GM12892 (cell line): Measurements from ENCODE around the gene TMEM98.
"Not testable (repeated sequence)": the region's sequence is repeated elsewhere in the genome, so short reads cannot be mapped to it uniquely, and the experiment has no call there.

Source experiments
- DNase-seq: peaks from one replicate; pipeline ENCODE4 v3.0.0; 2011; ENCODE audit not compliant: insufficient read length
- FAIRE-seq: peaks from 2 replicates; lab custom pipeline; 2011; peaks lifted over from hg19 to GRCh38; lab: Jason Lieb, UNC
- POLR2A ChIP-seq: IDR thresholded peaks from 2 replicates; pipeline ENCODE4 v1.6.1; 2011; ENCODE audit warnings: low read depth, low read length, control low read depth
- POLR2AphosphoS5 ChIP-seq: IDR thresholded peaks from 2 replicates; pipeline ENCODE4 v1.6.1; 2011; ENCODE audit warnings: low read depth, low read length, control low read depth
- TAF1 ChIP-seq: IDR thresholded peaks from 2 replicates; pipeline ENCODE4 v1.6.1; 2011; ENCODE audit warnings: low read depth, mild to moderate bottlenecking, control low read depth, low read length, borderline replicate concordance

TMEM98 gene

DNA sequence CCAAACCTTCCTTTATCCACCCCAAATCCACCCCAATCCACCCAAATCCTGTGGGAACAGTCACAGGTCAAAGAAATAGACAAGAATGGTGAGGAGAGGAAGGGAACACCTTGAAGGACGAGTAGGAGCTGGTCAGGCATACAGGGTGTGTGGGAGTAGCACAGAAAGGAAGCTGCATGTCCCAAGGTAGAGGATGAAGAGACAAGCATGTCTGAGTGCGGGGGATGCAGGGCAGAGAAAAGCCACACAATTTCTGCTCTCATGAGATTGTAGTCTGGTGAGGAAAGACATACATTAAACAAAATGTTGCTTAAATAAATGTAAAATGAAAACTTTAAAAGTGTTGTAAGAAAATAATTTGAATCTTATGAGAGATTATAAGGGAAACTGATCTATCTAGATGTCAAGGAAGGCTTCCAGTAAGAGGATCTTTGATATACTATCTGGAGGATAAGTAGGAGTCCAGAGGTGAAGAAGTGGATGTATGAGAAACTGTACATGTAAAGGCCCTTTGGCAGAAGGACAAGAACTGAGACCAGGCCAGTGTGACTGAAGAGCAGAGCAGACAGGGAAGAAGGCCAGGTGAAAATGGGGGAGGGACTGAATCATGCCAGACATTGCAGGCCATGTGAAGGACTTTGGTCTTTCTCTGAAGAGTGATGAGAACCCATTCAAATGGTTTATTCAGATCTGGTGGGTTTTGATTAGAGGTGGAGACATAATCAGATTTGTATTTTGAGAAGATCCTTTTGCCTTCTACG lies 18.6 kb downstream of the TMEM98 start:
- DNase-seq (no peak), FAIRE-seq (no peak)

DNA sequence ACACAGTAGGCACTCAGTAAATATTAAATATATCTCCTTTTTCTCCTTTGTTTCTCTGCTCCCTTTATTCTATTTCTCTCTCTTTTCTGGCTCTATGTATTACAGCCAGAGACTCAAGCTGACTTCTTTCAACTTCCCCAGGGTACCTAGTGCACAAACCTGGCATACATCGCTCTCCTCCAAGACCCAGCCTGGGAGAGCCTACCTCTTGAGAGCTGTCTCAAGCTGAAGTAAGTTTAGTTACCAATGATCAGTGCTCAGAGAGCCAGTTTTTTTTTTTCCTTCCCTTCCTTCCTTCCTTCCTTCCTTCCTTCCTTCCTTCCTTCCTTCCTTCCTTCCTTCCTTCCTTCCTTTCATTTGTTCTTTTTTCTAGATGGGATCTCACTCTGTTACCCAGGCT lies 19.8 kb downstream of the TMEM98 start:
- DNase-seq (no peak), FAIRE-seq (no peak)
- TF ChIP-seq TAF1 = no peak
- no peak for TF ChIP-seq POLR2A
- no peak for TF ChIP-seq POLR2AphosphoS5

More for the DNA sequence above, 18.6 kb downstream of the TMEM98 start:
- TF ChIP-seq POLR2AphosphoS5 (no peak), TAF1 (no peak), POLR2A (no peak)

DNA sequence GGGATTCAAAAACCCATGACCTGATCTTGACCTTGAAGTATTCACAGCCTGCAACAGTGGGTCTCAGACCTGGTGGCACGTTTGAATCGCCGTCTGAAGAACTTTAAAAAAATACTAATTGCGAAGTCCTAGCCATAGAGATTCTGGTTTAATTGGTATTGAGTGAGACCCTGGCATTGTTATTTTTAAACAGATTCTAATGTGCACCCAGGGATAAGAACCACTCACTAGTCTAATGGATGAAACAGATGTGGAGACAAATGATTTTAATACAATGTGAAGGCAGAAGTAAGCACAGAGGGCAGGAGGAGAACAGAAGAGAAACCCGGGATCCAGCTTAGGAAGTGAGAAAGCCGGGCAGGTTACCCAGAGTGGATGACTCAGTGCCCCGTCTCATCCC lies 21.2 kb downstream of the TMEM98 start:
- DNase-seq = no peak
- TF ChIP-seq POLR2A (no peak), POLR2AphosphoS5 (no peak), TAF1 (no peak)
- FAIRE-seq = no peak

DNA sequence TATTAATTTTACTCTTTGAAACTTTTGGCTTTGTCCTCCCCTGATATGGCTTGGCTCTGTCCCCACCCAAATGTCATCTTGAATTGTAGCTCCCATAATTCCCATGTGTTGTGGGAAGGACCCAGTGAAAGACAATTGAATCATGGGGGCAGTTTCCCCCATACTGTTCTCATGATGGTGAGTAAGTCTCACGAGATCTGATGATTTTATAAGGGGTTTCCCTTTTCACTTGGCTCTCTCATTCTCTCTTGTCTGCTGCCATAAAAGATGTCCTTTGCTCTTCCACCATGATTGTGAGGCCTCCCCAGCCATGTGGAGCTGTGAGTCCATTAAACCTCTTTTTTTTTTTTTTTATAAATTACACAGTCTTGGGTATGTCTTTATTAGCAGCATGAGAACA lies 24.5 kb downstream of the TMEM98 start:
- not testable (repeated sequence) for DNase-seq, FAIRE-seq

DNA sequence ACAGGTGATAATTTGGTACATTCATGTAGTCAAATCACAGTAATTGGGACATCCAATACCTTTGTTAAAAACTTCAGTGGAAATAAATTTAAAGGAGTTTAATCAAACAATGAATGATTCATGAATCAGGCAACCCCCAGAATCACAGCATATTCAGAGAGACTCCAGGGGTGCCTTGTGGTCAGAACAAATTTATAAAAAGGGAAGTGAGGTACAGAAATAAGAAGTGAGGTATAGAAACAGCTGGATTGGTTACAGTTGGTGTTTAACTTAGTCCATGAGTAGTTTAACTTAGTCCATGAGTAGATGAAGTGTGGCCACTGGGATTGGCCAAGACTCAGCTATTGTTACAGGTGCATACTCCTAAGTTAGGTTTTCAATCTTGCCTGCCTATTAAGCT lies 25.1 kb downstream of the TMEM98 start:
- FAIRE-seq (no peak), DNase-seq (no peak)
- TF ChIP-seq TAF1 = no peak
- no peak for TF ChIP-seq POLR2A
- no peak for TF ChIP-seq POLR2AphosphoS5

DNA sequence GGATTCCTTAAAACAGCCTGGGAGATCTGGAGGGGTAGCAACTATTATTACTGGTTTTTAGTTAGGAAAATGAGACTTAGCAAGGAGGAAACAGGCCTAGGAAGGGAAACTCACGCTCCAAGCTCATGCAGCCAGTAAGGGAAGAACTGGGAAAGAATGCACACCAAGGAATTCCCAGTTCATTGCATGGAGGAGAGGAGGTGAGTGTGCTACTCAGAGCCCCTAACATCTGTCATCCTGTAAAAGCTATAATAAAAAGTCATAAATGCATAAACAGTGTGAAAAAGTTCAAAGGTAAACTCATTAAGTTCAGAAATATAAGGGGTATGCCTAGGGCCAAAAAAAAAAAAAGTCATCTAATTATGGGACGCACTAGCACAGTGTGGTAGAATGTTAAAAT lies 25.9 kb downstream of the TMEM98 start:
- no peak for DNase-seq

DNA sequence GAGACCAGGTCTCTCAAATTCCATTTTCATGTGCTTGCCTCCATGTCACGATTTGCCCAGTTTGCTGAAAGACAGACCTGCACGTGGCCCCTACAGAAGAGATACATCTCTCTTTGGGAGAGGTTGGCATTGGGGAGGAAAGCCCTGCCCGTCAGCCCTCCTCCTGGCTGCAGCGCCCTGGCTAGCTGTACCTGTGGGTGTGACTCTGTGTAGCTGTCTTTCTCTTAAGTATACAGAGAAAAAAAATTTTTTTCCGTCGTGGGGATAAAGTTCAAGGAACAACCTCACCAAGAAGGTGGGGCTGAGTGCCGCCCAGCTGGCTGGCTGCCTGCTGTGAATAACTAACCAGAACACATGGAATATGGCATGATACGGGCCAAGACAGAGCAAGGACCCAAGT lies 26.5 kb downstream of the TMEM98 start:
- DNase-seq = no peak
- FAIRE-seq = no peak
- TF ChIP-seq POLR2AphosphoS5 (no peak), POLR2A (no peak), TAF1 (no peak)

More for the DNA sequence above, 25.9 kb downstream of the TMEM98 start:
- TF ChIP-seq POLR2AphosphoS5 (no peak), TAF1 (no peak), POLR2A (no peak)
- FAIRE-seq = no peak

DNA sequence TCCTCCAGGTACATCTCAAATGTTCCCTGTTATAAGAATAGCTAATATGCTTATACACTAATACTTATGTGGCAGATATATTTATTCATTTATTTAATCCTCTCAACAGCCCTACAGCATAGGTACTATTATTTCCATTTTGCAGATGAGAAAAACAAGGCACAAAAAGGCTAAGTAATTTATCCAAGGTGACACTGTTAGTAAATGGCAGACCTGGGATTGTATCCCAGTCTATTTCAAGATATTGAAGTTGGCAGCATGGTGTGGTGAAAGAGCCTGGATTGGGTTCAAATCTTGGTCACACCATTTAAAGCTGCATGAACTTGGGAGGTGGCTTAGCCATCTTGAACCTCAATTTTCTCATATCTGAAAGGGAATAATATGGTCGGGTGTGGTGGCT lies 27.2 kb downstream of the TMEM98 start:
- TF ChIP-seq POLR2AphosphoS5 (no peak), POLR2A (no peak), TAF1 (no peak)
- no peak for DNase-seq
- FAIRE-seq = no peak

DNA sequence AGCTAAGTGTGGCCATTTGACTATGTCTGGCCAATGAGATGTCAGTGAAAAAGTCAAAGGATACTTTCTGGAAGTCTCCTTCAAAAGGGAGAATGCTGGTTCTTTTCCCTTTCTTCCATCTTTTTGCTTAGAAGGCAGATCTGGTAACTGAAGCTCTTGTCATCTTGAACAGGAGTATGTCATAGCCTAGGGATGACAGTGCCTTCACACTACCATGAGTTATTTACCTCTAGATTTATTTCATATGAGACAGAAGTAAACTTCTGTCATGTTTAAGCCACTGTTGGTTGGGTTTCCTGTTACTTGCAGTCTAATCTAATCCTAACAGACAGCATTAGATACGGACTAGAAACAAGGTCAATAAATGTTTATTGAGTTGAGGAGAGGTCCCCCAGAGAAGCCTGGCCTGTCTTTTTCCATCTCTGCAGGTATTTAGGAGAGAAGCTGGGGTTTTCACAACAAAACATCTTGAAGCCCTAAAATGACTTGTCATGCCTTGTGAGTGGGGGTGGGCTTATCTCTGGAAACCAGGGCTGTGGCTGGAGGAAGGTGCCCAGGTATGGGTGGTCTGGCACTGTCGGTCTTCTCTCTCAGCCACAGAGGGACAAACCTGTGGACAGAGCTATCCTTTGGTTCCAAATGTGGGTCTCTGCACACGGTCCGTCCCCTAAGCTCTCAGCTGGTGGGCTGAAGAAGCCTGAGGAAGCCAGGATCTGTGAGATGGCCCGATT lies 28.5 kb downstream of the TMEM98 start:
- DNase-seq (no peak), FAIRE-seq (no peak)
- TF ChIP-seq TAF1 = no peak
- no peak for TF ChIP-seq POLR2AphosphoS5
- TF ChIP-seq POLR2A = no peak

DNA sequence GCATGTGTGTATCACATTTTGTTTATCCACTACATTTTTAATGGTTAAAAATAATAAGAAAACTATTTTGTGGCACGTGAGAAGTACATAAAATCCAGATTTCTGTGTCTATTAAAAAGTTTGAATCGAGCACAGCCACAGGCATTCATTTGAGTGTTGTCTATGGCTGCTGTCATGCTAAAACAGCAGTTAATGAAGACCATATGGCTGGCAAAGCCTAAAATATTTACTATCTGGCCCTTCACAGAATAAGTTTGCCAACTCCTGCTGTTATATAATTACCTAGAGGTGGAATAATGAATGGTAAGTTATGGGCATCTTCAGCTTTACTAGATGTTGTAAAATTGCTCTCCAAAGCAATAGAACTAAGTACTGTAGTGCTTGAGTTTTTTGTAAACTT lies 30.5 kb downstream of the TMEM98 start:
- no peak for FAIRE-seq
- no peak for DNase-seq
- TF ChIP-seq TAF1 = no peak
- TF ChIP-seq POLR2AphosphoS5 = no peak
- TF ChIP-seq POLR2A = no peak

DNA sequence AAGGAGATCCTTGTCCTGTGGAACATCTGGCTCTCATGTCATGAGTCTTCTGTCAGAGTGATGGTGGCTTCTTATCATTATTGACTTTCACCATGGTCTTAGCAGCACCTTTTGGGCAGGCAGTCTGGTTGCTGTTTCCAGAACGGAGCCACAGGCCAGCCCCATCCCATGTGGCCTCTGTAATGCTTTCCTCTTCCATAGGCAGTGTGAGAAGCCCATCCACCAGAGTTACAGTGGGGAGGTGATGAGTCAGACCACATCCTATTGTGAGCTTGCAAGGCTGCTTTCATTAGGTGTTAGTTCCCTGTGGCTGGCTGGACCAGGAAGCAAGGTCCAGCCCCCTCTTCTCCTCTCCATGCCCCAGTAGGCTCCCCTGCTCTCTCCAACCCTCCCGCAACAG lies 32.9 kb downstream of the TMEM98 start:
- FAIRE-seq (no peak), DNase-seq (no peak)
- TF ChIP-seq POLR2AphosphoS5 (no peak), TAF1 (no peak), POLR2A (no peak)

DNA sequence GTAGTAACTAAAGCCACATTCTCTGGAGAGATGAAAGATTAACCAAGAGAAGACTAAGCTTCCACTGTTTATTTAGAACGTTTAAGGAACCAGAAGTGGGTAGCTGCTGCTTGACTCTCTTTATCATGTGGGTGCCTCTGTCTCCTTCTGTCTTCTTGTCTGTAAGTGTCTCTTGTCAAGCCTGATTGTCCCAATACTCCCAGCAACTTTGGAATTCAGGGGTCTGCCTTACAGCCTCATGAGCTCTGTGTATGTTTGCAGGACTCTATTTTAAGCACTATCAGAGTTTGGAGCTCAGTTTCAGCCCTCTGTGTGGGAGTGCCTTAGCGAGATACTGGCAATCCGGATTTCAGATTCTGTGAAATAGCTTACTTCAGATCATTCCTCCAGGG lies 34.4 kb downstream of the TMEM98 start:
- FAIRE-seq (no peak), DNase-seq (no peak)
- TF ChIP-seq POLR2A = no peak
- TF ChIP-seq TAF1 = no peak
- TF ChIP-seq POLR2AphosphoS5 = no peak
